CD4-positive, alpha-beta T cell treated with Interleukin-4 for 1 hour (primary cell): ENCODE measurements around the gene ZNF830.
"Not testable (repeated sequence)": the region's sequence is repeated elsewhere in the genome, so short reads cannot be mapped to it uniquely, and the experiment has no call there.

Experiments
- DNase-seq, 2 donors: peaks; one replicate each; pipeline ENCODE4 v3.0.0-alpha.2; 2020 to 2022

The ZNF830 gene

DNA sequence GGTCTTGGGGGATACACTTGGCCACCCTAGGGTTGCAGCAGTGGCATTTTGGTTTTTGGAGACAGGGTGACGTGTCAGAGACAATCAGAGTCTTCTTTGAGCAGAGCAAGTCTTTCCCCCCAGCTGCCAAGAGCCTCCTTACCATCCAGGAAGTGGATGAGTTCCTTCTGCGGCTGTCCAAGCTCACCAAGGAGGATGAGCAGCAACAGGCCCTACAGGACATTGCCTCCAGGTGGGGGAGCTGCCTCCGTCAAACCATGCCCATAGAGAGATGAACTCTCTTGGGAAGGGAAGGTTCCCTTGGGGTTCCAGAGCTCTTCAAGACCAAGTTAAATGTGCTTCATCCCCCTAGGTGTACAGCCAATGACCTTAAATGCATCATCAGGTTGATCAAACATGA, 30.3 kb downstream of the ZNF830 start:
- no peak for DNase-seq

DNA sequence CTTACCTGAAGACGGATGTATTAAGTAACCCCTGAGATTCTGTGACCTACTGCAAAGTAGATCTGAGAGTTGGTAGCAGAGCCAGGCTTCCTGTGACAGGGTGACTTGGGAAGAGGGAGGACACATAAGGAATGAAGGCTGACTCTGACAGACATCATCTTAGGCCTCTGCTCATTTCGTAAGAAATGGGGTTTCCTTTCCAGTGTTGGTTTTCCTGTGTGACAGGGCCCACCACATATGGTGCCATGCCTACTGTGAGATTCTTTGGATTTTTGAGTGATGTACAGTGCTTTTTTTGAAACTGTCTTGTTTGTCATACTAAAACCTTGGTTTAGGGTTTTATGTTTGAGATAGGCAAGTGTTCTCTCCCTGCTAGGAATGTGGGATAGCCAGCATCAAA, 31.7 kb downstream of the ZNF830 start:
- no peak for DNase-seq

DNA sequence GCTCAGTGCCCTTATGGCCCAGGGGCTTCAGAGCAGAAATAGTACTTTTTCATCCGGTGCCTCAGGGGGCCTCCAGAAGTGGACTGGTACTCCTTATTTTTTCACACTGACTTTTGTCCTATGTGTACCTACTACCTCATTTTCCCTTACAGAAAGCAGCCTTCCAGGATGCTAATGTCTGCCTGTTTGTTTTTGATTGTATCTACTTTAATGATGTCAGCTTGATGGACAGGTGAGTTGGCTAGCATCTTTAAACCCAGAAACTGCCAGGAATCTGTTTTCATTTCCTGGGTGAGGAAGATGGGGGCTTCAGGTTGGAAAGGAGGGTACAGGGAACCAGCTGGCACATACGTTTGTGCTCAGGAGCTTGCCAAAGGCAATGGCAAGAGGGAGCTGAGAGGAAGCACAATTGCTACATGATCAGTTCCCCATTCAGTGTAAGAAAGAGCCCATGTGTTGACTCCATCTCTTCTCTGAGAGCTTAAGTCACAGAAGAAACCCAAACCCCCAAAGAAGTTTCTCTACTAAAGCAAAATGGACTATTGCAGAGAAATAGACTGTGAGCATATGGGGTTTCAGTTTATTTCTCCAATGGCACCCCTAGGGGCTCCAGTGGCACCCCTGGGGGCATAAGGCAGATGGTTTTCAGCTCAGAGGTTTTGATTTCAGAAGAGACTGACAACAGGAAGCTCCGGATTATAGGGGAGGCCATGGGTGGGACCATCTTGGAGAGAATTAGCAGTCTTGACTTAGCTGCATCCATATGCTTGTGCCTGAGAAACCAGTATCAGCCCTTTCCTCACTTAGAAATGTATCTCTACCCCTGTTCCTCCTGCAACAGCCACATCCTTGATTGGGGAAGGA, 35.3 kb downstream of the ZNF830 start:
- no peak for DNase-seq

DNA sequence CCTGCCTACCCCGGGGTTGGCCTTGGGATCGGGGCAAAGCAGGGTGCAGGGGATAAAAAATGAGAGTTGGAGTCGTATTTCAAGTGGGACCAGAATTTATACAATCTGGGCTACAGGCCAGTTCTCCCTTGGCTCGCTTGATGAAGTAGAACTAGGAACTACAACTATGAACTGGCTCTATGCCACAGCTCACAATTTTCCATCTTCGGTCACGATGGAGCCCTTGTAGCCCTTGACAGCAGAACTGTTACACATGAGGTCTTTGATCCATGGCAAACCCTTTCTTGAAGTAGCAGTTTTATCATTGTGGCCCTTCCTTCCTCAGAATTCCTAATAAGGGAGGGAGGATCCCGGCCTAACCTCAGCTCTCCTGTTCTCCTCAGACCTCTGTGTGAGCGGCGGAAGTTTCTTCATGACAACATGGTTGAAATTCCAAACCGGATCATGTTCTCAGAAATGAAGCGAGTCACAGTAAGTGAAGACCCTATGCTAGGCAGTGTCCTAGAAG, 36.1 kb downstream of the ZNF830 start:
- DNase-seq: no peak

DNA sequence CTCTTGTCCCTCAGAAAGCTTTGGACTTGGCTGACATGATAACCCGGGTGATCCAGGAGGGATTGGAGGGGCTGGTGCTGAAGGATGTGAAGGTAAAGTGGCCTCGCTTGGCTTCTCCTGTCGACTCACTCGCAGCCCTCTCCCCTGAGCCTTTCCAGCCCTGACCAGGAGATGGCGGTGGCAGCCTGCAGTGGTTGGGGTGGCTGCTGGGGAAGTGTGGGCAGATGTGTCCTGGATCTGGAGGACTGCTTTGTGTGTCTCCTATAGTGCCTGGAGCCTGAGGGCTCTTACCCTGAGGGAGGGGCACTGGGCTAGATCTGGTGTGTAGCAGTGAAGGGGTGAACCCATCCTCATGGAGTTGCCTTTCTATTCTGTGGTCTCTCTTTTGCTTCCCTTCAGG, 36.9 kb downstream of the ZNF830 start:
- DNase-seq: peak; percentile 83 to 84

DNA sequence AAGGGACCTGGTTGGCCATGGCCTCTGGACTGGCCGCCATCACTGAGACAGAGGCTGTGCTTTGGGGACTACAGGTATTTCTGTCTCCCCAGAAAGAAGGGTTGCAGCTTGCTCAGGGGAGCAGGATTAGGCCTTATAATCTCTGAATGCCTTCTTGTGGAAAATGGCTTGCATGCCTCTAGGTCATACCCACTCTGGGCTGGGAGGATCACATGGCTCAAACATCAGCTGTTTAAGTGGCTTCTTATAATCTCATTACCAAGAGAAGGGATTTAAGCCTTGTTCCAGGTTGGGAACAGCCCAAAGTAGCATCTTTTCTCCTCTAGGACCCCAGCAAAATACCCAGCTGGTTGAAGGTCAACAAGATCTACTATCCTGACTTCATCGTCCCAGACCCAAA, 38.1 kb downstream of the ZNF830 start:
- DNase-seq: no peak

DNA sequence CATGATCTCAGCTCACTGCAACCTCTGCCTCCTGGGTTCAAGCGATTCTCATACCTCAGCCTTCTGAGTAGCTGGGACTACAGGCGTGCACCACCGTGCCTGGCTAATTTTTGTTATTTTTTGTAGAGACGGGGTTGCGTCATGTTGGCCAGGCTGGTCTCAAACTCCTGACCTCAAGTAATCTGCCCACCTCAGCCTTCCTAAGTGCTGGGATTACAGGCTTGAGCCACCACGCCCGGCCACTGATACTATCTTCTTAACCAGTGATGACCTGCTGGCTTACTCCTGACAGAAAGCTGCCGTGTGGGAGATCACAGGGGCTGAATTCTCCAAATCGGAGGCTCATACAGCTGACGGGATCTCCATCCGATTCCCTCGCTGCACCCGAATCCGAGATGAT, 39.6 kb downstream of the ZNF830 start:
- DNase-seq: not testable (repeated sequence)

DNA sequence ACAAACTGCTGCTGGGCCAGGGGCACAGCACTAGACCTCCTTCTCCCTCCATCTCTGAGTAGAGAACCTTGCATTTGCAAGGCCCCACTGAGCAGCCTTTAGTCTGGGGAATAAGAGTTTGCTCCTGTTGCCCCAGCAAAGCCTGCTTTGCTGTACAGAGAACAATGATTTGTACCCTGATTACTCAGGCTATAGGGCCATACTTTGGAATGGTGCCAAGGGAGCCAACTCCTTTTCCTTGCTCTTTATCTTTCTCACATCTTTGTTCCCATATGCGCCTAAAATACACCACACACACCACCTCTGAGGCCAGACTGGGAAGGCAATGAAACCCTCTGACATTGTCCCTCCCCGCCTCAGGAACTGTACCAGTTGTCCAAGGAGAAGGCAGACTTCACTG, 40.2 kb downstream of the ZNF830 start:
- DNase-seq: no peak

DNA sequence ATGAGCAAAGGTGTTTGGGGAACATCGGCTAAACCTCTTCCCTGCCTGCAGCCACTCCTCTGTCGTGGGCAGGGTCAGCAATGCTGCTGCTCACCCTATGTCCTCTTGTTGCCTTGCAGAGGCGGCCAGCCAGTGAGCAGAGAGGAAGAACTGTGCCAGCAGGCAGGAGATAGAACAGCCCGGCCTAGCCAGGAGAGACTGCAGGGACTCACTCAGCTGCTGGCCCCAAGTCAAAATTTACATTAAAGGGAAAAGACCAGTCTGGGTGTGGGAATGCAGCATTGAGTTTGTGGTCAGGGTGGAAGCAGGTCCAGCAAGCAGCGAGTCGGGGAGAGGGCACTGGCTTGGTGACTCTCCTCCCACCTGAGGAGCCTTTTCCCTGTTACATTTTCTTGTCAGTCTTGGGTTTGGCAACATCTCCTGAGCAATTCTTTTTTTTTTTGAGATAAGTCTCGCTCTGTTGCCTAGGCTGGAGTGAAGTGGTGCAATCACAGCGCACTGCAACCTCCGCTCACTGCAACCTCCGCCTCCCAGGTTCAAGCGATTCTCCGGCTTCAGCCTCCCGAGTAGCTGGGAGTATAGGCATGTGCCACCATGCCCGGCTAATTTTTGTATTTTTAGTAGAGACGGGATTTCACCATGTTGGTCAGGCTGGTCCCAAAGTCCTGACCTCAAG, 41.7 kb downstream of the ZNF830 start:
- DNase-seq: no peak

DNA sequence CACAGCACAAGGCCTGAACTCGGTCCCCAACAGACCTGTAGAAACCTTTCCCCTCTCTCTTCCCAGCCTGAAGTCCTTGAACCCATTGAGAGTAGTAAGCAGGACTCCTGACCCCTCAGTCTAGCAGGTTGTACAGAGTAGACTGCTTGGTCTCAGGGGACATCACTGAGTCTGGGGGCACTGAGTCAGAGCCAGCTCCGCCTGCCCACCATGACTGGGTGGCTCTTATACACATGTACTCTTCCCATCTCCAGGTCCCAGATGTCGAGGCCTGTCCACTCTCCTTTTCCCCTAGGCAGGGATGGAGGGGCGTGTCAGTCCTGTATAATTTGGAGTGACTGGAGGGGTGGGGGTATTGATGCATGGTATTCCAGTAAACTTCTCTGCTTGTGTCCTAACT, 42.4 kb downstream of the ZNF830 start:
- no peak for DNase-seq

DNA sequence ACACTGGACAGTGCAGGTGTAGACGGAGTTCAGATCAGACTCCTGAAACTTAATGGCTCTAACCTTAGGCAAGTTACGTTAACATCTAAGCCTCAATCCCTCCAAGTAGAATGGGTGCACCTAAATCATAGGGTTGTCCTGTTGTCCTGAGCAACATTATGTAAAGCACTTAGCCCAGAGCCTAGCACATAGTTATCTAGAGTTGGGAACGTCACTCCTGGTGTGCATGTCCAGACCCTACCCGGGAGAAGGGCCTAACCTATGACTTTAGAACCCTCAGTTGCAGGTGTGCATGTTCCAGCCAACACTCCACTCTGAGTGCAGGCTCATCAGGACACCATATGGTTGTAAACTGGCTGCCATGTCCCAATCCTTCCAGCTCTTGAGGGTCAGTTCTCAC, 45.0 kb downstream of the ZNF830 start:
- no peak for DNase-seq

DNA sequence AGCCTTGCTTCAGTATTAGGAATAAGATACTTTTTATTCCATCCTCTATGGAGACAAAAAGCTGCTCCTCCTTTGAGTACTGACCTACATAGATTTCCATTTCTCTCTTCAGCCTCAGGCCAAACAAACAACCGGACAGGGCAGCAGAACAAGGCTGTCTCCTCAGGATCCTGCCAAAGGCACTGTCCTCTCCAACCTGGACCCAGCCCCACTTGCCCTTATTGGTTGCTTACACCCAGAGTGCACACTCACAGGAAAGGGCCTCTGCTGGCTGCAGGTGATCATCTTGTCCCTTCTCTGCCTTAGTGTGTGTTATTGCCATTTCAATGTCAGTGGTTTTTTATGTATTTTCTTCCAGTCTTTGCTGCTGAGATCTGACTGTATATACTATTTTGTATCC, 45.6 kb downstream of the ZNF830 start:
- DNase-seq: no peak

DNA sequence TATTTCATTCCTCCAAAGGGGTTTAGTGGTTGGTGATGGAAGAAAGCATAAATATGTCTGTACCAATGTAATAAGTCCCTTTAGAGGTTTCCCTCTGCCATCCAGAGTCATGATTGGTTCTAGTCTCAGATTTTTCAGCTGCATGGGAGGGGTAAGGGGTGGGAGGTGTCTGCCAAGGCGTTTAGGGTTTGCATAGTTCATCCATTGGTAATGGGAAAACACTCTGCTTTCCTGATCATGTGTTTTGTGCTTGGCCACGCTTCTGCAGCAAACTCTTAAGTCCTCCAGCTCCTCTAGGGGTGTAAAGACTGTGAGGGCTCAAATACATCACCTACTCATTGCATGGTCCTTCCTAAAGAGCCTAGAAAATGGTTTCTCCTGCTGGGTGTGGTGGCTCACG, 48.8 kb downstream of the ZNF830 start:
- DNase-seq: no peak

DNA sequence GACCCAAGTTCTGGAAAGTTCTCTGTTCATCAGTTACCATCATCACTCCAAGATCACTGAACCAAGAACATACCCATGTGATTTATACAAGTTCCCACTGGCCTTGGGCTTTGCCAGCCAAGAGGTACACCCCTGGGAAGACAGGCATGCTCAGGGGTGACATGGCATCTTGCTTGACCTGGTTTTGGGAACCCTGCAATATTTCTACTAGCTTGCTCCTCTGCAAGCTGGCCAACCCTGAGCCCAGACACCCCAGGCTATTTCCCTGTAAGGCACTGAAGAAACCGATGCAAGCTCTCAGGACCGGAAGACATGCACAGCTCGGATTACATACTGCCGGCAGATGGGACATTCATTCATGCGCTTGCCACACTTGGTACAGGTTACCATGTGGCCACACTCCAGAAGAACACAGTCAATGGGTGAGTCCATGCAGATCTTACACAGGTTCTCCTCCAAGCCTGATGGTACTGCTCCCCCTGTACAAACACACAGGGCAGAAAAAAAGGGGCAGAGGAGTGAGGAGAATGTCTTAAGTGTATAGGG, 50.4 kb downstream of the ZNF830 start:
- no peak for DNase-seq
